Hepatocyte (in vitro differentiated cells): ENCODE measurements around the gene THRA. TPM values are rescaled to one million over a fixed set of nuclear protein-coding genes. Genes with fewer than 3 reads are reported as not detected.

Experiments used
- DNase-seq: peaks from one replicate; pipeline ENCODE4 v3.0.0-alpha.2; 2016; ENCODE audit warnings: low spot score
- H2AFZ ChIP-seq: fragments of 200-600 bp; sonication (generic); 2 replicates; pipeline ENCODE4 v1.6.0; 2016; ENCODE audit warnings: antibody characterized with exemption, mild to moderate bottlenecking
- H3K27ac ChIP-seq: fragments of 200-600 bp; sonication (generic); 2 replicates; pipeline ENCODE4 v1.5.1; 2016; ENCODE audit warnings: mild to moderate bottlenecking
- H3K27me3 ChIP-seq: fragments of 200-600 bp; sonication (generic); 2 replicates; pipeline ENCODE4 v1.6.1; 2016
- H3K36me3 ChIP-seq: fragments of 200-600 bp; sonication (generic); replicated peaks from 2 replicates; pipeline ENCODE4 v1.5.1; 2016; ENCODE audit warnings: low read depth; ENCODE audit not compliant: insufficient read depth
- H3K4me1 ChIP-seq: fragments of 200-600 bp; sonication (generic); 2 replicates; pipeline ENCODE4 v1.5.1; 2016; ENCODE audit warnings: mild to moderate bottlenecking, moderate library complexity; ENCODE audit not compliant: insufficient read depth
- H3K4me2 ChIP-seq: fragments of 200-600 bp; sonication (generic); 2 replicates; pipeline ENCODE4 v1.6.0; 2016
- H3K4me3 ChIP-seq: fragments of 200-600 bp; sonication (generic); 2 replicates; pipeline ENCODE4 v1.5.1; 2016; ENCODE audit warnings: mild to moderate bottlenecking
- H3K79me2 ChIP-seq: fragments of 200-600 bp; sonication (generic); 2 replicates; pipeline ENCODE4 v1.6.0; 2017; ENCODE audit warnings: mild to moderate bottlenecking
- H3K9me2 ChIP-seq: fragments of 200-600 bp; sonication (generic); replicated peaks from 2 replicates; pipeline ENCODE4 v1.6.0; 2017; ENCODE audit warnings: mild to moderate bottlenecking; ENCODE audit not compliant: insufficient read depth
- H3K9me3 ChIP-seq: fragments of 200-600 bp; sonication (generic); 2 replicates; pipeline ENCODE4 v1.5.1; 2016; ENCODE audit warnings: low read depth, mild to moderate bottlenecking
- H4K20me1 ChIP-seq: fragments of 200-600 bp; sonication (generic); 2 replicates; pipeline ENCODE4 v1.6.0; 2016; ENCODE audit warnings: mild to moderate bottlenecking; ENCODE audit not compliant: insufficient read depth, poor library complexity, severe bottlenecking
- CTCF ChIP-seq: fragments of 200-600 bp; sonication (generic); IDR thresholded peaks from 2 replicates; pipeline ENCODE4 v1.5.1; 2016; ENCODE audit warnings: antibody characterized with exemption, mild to moderate bottlenecking; ENCODE audit not compliant: poor library complexity
- EZH2 ChIP-seq: fragments of 200-600 bp; sonication (generic); IDR thresholded peaks from 2 replicates; pipeline ENCODE4 v1.6.1; 2016; ENCODE audit warnings: antibody characterized with exemption, mild to moderate bottlenecking, borderline replicate concordance
- EZH2phosphoT487 ChIP-seq: fragments of 200-600 bp; sonication (generic); IDR thresholded peaks from one replicate; pipeline ENCODE4 v1.6.1; 2018; ENCODE audit warnings: antibody characterized with exemption, mild to moderate bottlenecking, low read depth, moderate library complexity; ENCODE audit not compliant: unreplicated experiment, severe bottlenecking
- WGBS: methylation state at CpG from one replicate; pipeline ENCODE4 v1.1.6; 2016; ENCODE audit warnings: low lambda C conversion rate; ENCODE audit errors: missing lambda C conversion rate; 5-methylcytosine and 5-hydroxymethylcytosine counted together
- polyA plus RNA-seq: library from polyadenylated mRNA; unstranded; fragments of >200 nt; fragmentation: Nextera tagmentation; extraction: Ambion mirVana; gene quantifications from 2 replicates; pipeline ENCODE4 v1.2.1, GENCODE V29; 2016
- total RNA-seq: library from RNA; depleted of rRNA; stranded (reverse); fragments of >200 nt; gene quantifications from 2 replicates; pipeline ENCODE4 v1.2.3, GENCODE V29; 2014

The THRA gene
- total and polyA plus RNA-seq, 2 experiments from 2014 or later, result 22.5 to 35.3 TPM

GRCh38 chr17:40093005-40093579, 30.3 kb downstream of the THRA start:
- Histone ChIP-seq H3K27me3 (no peaks in the 10 kb centered on the region), H3K79me2 (no peaks in the 10 kb centered on the region), H3K27ac (no peak overlapping the region), H4K20me1 (no peaks in the 10 kb centered on the region), H3K4me3 (no peak overlapping the region), H3K4me2 (no peak overlapping the region), H2AFZ (no peak overlapping the region), H3K36me3 (no peaks in the 10 kb centered on the region), H3K4me1 (no peaks in the 10 kb centered on the region), H3K9me3 (no peaks in the 10 kb centered on the region), H3K9me2 (no peaks in the 10 kb centered on the region)
- no peak for DNase-seq
- no peak for TF ChIP-seq EZH2
- TF ChIP-seq EZH2phosphoT487, result no peak
- TF ChIP-seq CTCF, result no peak
- WGBS, result 91% methylated on average over 29 of the region's 29 CpGs

- no peak for DNase-seq
- Histone ChIP-seq H3K27me3 (no peaks in the 10 kb centered on the region), H3K79me2 (no peaks in the 10 kb centered on the region), H3K4me2 (no peak overlapping the region), H3K9me2 (no peaks in the 10 kb centered on the region), H3K4me1 (peaks cover 6% of the 10 kb centered on the region), H3K27ac (no peak overlapping the region), H3K9me3 (no peaks in the 10 kb centered on the region), H3K4me3 (no peak overlapping the region), H2AFZ (no peak overlapping the region), H4K20me1 (no peaks in the 10 kb centered on the region), H3K36me3 (no peaks in the 10 kb centered on the region)
- no peak for TF ChIP-seq EZH2
- TF ChIP-seq CTCF, result no peak
- TF ChIP-seq EZH2phosphoT487, result no peak
- 94% methylated on average over 16 of the region's 16 CpGs for WGBS
These were observed 30.9 kb downstream of the THRA start for GRCh38 chr17:40093580-40094201.

- Histone ChIP-seq H3K4me1 (peaks cover 12% of the 10 kb centered on the region), H3K27ac (no peak overlapping the region), H3K9me2 (no peaks in the 10 kb centered on the region), H3K4me2 (no peak overlapping the region), H3K4me3 (no peak overlapping the region), H3K9me3 (no peaks in the 10 kb centered on the region), H4K20me1 (no peaks in the 10 kb centered on the region), H3K79me2 (no peaks in the 10 kb centered on the region), H3K27me3 (no peaks in the 10 kb centered on the region), H2AFZ (no peak overlapping the region), H3K36me3 (no peaks in the 10 kb centered on the region)
- 95% methylated on average over 14 of the region's 14 CpGs for WGBS
- no peak for TF ChIP-seq CTCF
- TF ChIP-seq EZH2phosphoT487, result no peak
- TF ChIP-seq EZH2, result no peak
- DNase-seq, result no peak
These were observed 32.1 kb downstream of the THRA start for GRCh38 chr17:40094874-40095273.
